H9 (cell line): Measurements from ENCODE around the gene HECW1. TPM values are rescaled to one million over a fixed set of nuclear protein-coding genes. Genes with fewer than 3 reads are reported as not detected.

Experiments used
- DNase-seq: peaks from one replicate; pipeline ENCODE4 v3.0.0-alpha.2; 2017
- H2AFZ ChIP-seq: one replicate; pipeline ENCODE4 v1.6.1; 2013; ENCODE audit warnings: mild to moderate bottlenecking, low read length, control low read depth, moderate library complexity
- H2AK5ac ChIP-seq: 2 replicates; pipeline ENCODE4 v1.6.1; 2013; ENCODE audit warnings: low read length, control low read depth, mixed read lengths; ENCODE audit not compliant: insufficient read length
- H2BK120ac ChIP-seq: one replicate; pipeline ENCODE4 v1.6.1; 2013; ENCODE audit warnings: low read depth, mild to moderate bottlenecking, low read length, control low read depth, inconsistent platforms; ENCODE audit not compliant: poor library complexity, severe bottlenecking
- H2BK12ac ChIP-seq: 2 replicates; pipeline ENCODE4 v1.6.1; 2013; ENCODE audit warnings: low read length, control low read depth, mixed read lengths, low read depth; ENCODE audit not compliant: insufficient read length
- H2BK15ac ChIP-seq: 2 replicates; pipeline ENCODE4 v1.6.1; 2013; ENCODE audit warnings: low read depth, low read length, control low read depth
- H2BK20ac ChIP-seq: one replicate; pipeline ENCODE4 v1.6.1; 2013; ENCODE audit warnings: low read depth, mild to moderate bottlenecking, low read length, control low read depth, inconsistent platforms; ENCODE audit not compliant: poor library complexity, severe bottlenecking
- H2BK5ac ChIP-seq: 2 replicates; pipeline ENCODE4 v1.6.1; 2013; ENCODE audit warnings: low read length, control low read depth, mixed read lengths; ENCODE audit not compliant: insufficient read length
- H3K14ac ChIP-seq: 2 replicates; pipeline ENCODE4 v1.6.1; 2013; ENCODE audit warnings: low read length, control low read depth; ENCODE audit not compliant: insufficient read depth
- H3K18ac ChIP-seq: 2 replicates; pipeline ENCODE4 v1.6.1; 2013; ENCODE audit warnings: low read depth, mild to moderate bottlenecking, mixed read lengths, low read length, control low read depth; ENCODE audit not compliant: insufficient read length
- H3K23ac ChIP-seq: 2 replicates; pipeline ENCODE4 v1.6.1; 2013; ENCODE audit warnings: low read length, control low read depth, mixed read lengths, low read depth; ENCODE audit not compliant: insufficient read length
- H3K23me2 ChIP-seq: 2 replicates; pipeline ENCODE4 v1.6.1; 2013; ENCODE audit warnings: low read depth, mild to moderate bottlenecking, mixed read lengths, low read length, control low read depth; ENCODE audit not compliant: insufficient read length, poor library complexity, severe bottlenecking
- H3K27ac ChIP-seq: 2 replicates; pipeline ENCODE4 v1.5.1; 2013; ENCODE audit warnings: low read length, control low read depth, mixed read lengths, low read depth; ENCODE audit not compliant: insufficient read length
- H3K27me3 ChIP-seq: 2 replicates; pipeline ENCODE4 v1.6.1; 2013; ENCODE audit warnings: low read length, control low read depth, inconsistent platforms; ENCODE audit not compliant: insufficient read depth
- H3K4ac ChIP-seq: 2 replicates; pipeline ENCODE4 v1.6.1; 2013; ENCODE audit warnings: low read depth, mild to moderate bottlenecking, control low read depth, inconsistent platforms, low read length, moderate library complexity
- H3K4me1 ChIP-seq: 2 replicates; pipeline ENCODE4 v1.6.1; 2013; ENCODE audit warnings: low read length, control low read depth, inconsistent platforms; ENCODE audit not compliant: insufficient read depth
- H3K4me2 ChIP-seq: 2 replicates; pipeline ENCODE4 v1.6.1; 2013; ENCODE audit warnings: low read length, control low read depth, mixed read lengths; ENCODE audit not compliant: insufficient read length, insufficient read depth
- H3K56ac ChIP-seq: 2 replicates; pipeline ENCODE4 v1.6.1; 2013; ENCODE audit warnings: low read depth, mild to moderate bottlenecking, mixed read lengths, low read length, control low read depth; ENCODE audit not compliant: insufficient read length
- H3K79me1 ChIP-seq: 2 replicates; pipeline ENCODE4 v1.6.1; 2013; ENCODE audit warnings: low read depth, mild to moderate bottlenecking, moderate library complexity, low read length, control low read depth, inconsistent platforms; ENCODE audit not compliant: insufficient read depth, poor library complexity, severe bottlenecking
- H3K79me2 ChIP-seq: 2 replicates; pipeline ENCODE4 v1.6.1; 2013; ENCODE audit warnings: low read length, control low read depth, inconsistent platforms; ENCODE audit not compliant: insufficient read depth
- H3K9ac ChIP-seq: 2 replicates; pipeline ENCODE4 v1.6.1; 2013; ENCODE audit warnings: low read length, control low read depth, mixed read lengths; ENCODE audit not compliant: insufficient read length; ENCODE audit errors: extremely low read depth
- H3K9me3 ChIP-seq: one replicate; pipeline ENCODE4 v1.6.1; 2013; ENCODE audit warnings: low read depth, low read length, inconsistent platforms; ENCODE audit not compliant: control insufficient read depth
- H3T11ph ChIP-seq: one replicate; pipeline ENCODE4 v1.6.1; 2013; ENCODE audit warnings: mild to moderate bottlenecking, low read length, control low read depth, inconsistent platforms
- H4K20me1 ChIP-seq: one replicate; pipeline ENCODE4 v1.6.1; 2013; ENCODE audit not compliant: control insufficient read depth, insufficient read length, insufficient read depth
- H4K5ac ChIP-seq: 2 replicates; pipeline ENCODE4 v1.6.1; 2013; ENCODE audit warnings: low read depth, mild to moderate bottlenecking, mixed read lengths, low read length, control low read depth; ENCODE audit not compliant: insufficient read length
- H4K8ac ChIP-seq: replicated peaks from 2 replicates; pipeline ENCODE4 v1.6.1; 2013; ENCODE audit warnings: low read length, control low read depth, mixed read lengths, low read depth; ENCODE audit not compliant: insufficient read length
- H4K91ac ChIP-seq: 2 replicates; pipeline ENCODE4 v1.6.1; 2013; ENCODE audit warnings: low read depth, mild to moderate bottlenecking, moderate library complexity, mixed read lengths, low read length, control low read depth; ENCODE audit not compliant: insufficient read length
- H3K27ac Mint-ChIP-seq, 3 experiments: 2 replicates in 2 of 3; 3 replicates in 1 of 3; pipeline ENCODE4 v1.8.0; 2020 to 2021; ENCODE audit warnings: mixed read lengths in 3 of 3, mild to moderate bottlenecking in 1 of 3, moderate library complexity in 1 of 3
- H3K27me3 Mint-ChIP-seq: 2 replicates; pipeline ENCODE4 v1.8.0; 2021; ENCODE audit warnings: low read depth, mild to moderate bottlenecking, moderate library complexity, mixed read lengths
- H3K36me3 Mint-ChIP-seq, 3 experiments: 2 replicates in 2 of 3; 3 replicates in 1 of 3; pipeline ENCODE4 v1.8.0; 2020 to 2021; ENCODE audit warnings: low read depth in 3 of 3, mixed read lengths in 3 of 3; ENCODE audit not compliant: insufficient read depth in 1 of 3
- H3K4me1 Mint-ChIP-seq, 2 experiments: 2 replicates each; pipeline ENCODE4 v1.8.0; 2020; ENCODE audit warnings: mixed read lengths in 2 of 2
- H3K4me3 Mint-ChIP-seq, 2 experiments: 2 replicates in 1 of 2; 3 replicates in 1 of 2; pipeline ENCODE4 v1.8.0; 2020 to 2021; ENCODE audit warnings: mild to moderate bottlenecking in 2 of 2, mixed read lengths in 2 of 2, moderate library complexity in 1 of 2
- H3K9me3 Mint-ChIP-seq, 2 experiments: 2 replicates in 1 of 2; 3 replicates in 1 of 2; pipeline ENCODE4 v1.8.0; 2020; ENCODE audit warnings: mild to moderate bottlenecking in 2 of 2, mixed read lengths in 2 of 2, moderate library complexity in 1 of 2
- CTCF ChIP-seq: fragments of 200-600 bp; sonication (generic); conservative IDR thresholded peaks from 3 replicates; pipeline ENCODE4 v1.8.0; 2021; ENCODE audit warnings: antibody characterized with exemption, mild to moderate bottlenecking
- WGBS: extraction: QIAGEN DNeasy Blood & Tissue Kit; methylation state at CpG from one replicate; pipeline ENCODE4 v1.1.7; 2013; ENCODE audit warnings: missing lambda C conversion rate, low lambda C conversion rate, mixed read lengths; ENCODE audit not compliant: insufficient read length; ENCODE audit errors: extremely low coverage; 5-methylcytosine and 5-hydroxymethylcytosine counted together
- total RNA-seq: library from RNA; stranded (reverse); gene quantifications from 2 replicates; pipeline ENCODE4 v1.2.1, GENCODE V29; 2021

The HECW1 gene
- total RNA-seq, 1 experiment from 2014 or later = 5.0 TPM

DNA sequence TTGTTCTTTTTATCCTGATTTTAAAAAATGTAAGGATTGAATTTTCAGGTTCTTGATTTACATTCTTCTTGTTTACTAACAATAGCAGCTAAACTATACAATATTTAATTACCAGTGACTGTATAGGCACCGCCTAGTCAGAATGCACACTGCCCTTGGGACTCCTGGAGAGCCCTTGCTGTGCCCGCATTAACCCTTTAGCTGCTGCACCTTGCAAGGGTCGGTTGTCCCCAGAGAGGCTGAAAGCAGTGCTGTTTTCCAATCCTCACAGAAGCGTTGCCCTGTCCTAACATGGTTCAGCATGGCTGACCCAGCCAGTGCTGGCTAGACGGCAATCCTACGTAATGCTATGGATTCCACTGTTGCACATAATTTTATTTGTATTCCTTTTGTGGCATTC lies 102.6 kb downstream of the HECW1 start:
- H3K36me3 Mint-ChIP-seq = peaks cover 12 to 15% (median 13%) of the 10 kb centered on the region in 3 experiments
- Histone ChIP-seq H3K18ac (no peak overlapping the region), H2BK5ac (no peak overlapping the region), H3K4ac (no peak overlapping the region), H2BK20ac (no peak overlapping the region), H2AFZ (no peak overlapping the region), H3K9me3 (peaks cover 3% of the 10 kb centered on the region), H3K27me3 (no peaks in the 10 kb centered on the region), H3K4me2 (no peak overlapping the region), H2BK120ac (no peak overlapping the region), H3K23ac (no peak overlapping the region), H2BK15ac (no peak overlapping the region), H3K4me1 (peaks cover 4% of the 10 kb centered on the region; the same call in 1 of the 2 replicates), H4K91ac (no peak overlapping the region), H3K23me2 (no peaks in the 10 kb centered on the region), H4K5ac (no peak overlapping the region), H2AK5ac (no peak overlapping the region), H4K20me1 (no peaks in the 10 kb centered on the region), H3K9ac (no peak overlapping the region), H3K79me1 (no peaks in the 10 kb centered on the region), H3K14ac (no peak overlapping the region), H2BK12ac (no peak overlapping the region), H3T11ph (no peak overlapping the region), H3K27ac (no peak overlapping the region), H3K56ac (no peak overlapping the region), H4K8ac (no peak overlapping the region), H3K79me2 (no peaks in the 10 kb centered on the region)
- TF ChIP-seq CTCF = no peak
- DNase-seq = no peak
- no CpG with 5 or more reads among the region's 6 CpGs for WGBS
- no peak overlapping the region for H3K27ac Mint-ChIP-seq
- peaks cover 21 to 30% of the 10 kb centered on the region in 2 experiments for H3K4me1 Mint-ChIP-seq
- no peaks in the 10 kb centered on the region for H3K27me3 Mint-ChIP-seq
- H3K4me3 Mint-ChIP-seq = no peak overlapping the region
- H3K9me3 Mint-ChIP-seq = peaks cover 6 to 11% of the 10 kb centered on the region in 2 experiments
